LNCAP (cell line): ENCODE results near the gene PHKG1.

Source experiments
- CTCF ChIP-seq: fragments of 450-650 bp; IDR thresholded peaks from 2 replicates; pipeline ENCODE4 v1.5.1; 2017; ENCODE audit warnings: mild to moderate bottlenecking

The PHKG1 gene

DNA sequence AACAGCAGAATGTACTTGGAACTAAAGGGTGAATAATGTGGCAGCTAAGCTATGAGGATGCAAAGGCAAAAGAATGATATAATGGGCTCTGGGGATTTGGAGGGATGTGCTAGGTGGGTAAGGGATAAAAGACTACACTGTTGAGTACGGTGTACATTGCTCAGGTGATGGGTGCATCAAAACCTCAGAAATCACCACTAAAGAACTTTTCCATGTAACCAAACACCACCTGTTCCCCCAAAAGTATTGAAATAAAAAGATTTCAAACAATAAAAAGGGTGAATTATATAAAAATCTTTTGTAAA, 15.2 kb upstream of the PHKG1 start:
- TF ChIP-seq CTCF, result no peak

DNA sequence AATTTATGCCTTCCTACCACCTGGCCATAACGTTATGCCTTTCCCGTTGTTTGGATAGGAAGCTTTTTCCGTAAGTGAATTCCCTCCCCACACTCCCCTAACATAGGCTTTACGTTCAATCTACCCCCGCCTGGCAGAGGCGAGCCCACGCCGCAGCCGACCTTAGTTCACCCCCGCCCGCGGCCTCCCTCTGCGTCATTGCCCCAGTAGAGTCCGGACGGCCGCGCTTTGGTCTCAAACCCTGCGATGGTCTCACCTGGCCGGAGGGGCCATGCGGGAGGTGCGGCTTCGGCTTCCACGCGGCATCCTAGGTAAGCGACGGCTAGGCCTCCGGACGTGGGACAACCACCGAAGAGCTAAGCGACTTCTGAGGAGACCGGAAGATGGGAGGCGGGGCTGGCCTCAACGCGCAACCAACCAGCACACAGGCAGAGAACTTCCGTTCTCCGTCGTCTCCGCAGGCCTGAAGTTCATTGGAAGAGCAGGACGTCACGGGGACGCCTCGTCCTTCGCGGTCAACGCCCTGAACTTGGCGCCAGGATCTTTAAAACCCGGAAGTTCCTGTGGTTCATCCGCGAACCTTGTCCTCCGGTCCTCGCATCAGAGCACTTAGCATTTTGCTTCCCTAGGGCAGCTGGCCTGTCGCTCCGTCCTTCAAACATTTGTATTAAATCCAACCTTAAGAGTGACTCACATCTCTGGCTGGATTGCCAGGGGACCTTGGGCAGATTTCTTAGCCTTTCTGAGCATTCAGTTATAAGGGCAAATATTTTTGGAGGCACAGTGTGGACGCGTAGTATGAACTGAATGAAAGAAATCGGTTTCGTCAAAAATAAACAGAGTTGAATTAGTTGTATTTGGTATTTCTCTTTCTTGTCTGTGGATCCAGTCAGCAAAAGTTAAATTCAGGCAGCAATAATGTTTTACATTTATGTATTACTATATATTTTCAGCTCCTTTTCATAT, 13.6 kb upstream of the PHKG1 start, which contains the start of gene CHCHD2:
TSS of gene CHCHD2 (minus strand) at position 369 of the 966 bp plus-strand sequence. CDS start at position 306, 63 bp downstream.
- no peak for TF ChIP-seq CTCF

GRCh38 chr7:56105508-56105907, 12.8 kb upstream of the PHKG1 start:
- TF ChIP-seq CTCF, result no peak

DNA sequence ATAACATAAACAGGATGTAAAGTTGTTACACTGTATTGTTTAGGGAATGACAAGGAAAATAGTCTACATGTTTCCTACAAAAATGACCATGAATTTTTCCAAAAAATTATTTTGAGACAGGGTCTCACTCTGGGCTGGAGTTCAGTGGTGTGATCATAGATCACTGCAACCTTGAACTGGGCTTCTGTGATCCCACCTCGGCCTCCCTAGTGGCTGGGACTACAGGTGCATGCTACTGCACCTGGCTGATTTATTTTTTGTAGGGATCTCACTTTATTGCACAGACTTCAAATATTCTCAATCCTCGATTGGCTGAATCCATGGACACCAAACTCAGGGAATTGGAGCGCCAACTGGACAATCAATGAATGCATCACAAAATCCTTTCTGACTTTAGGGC, 6.9 kb upstream of the PHKG1 start:
- no peak for TF ChIP-seq CTCF

DNA sequence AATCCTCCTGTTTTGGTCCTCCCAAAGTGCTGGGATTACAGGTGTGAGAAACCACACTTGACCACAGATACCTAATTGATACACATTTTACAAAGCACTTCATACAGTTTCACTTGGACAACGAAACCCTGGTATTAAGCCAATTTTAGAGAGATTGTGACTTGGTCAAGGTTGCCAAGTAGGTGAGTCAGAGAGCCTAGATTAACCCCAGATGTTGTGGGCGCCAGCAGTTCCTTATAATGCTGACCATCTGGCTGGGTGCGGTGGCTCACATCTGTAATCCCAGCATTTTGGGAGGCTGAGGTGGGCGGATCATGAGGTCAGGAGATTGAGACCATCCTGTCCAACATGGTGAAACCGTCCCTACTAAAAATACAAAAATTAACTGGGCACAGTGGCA, 4.9 kb upstream of the PHKG1 start:
- no peak for TF ChIP-seq CTCF

DNA sequence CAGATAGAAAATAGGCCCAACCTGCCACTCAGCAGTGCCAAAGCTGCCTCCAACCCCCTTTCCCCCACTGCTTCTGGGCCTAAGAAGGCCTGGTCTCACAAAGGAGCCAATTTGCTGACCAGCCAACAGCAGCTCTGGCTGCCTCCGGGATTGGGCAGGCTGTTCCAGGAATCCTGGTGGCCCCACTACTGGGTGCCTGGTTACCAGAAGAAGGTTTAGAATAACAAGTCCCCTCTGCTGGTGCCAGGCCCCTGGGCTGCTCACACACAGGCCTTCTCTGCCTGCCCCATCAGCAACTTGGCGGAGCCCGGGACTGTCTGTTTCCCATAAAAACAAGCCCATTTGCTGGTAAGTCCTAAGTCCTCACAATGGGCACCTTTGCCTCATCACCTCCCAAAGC, 1.2 kb downstream of the PHKG1 start:
- TF ChIP-seq CTCF, result no peak

GRCh38 chr7:56087445-56087844, 5.3 kb downstream of the PHKG1 start:
- no peak for TF ChIP-seq CTCF
